ENCODE results near the gene RSPH9. TPM values are rescaled to one million over a fixed set of nuclear protein-coding genes. Genes with fewer than 3 reads are reported as not detected.
"Not testable (repeated sequence)": the region's sequence is repeated elsewhere in the genome, so short reads cannot be mapped to it uniquely, and the experiment has no call there.

The RSPH9 gene
- total RNA-seq, 1 donor from 2014 or later: 0.30 TPM

GRCh38 chr6:43687079-43687436 lies 42.2 kb downstream of the RSPH9 start:
- DNase-seq: no peak

- peak; percentile 64 for DNase-seq
These were observed 42.9 kb downstream of the RSPH9 start, which contains the start of gene MRPS18A for GRCh38 chr6:43687437-43688347. TSS of gene MRPS18A (minus strand) at chr6:43687791. CDS start at chr6:43687779, 12 bp downstream.

GRCh38 chr6:43689421-43689820 lies 44.6 kb downstream of the RSPH9 start:
- no peak for DNase-seq

- peak; percentile 58 for DNase-seq
These were observed 50.6 kb downstream of the RSPH9 start for GRCh38 chr6:43695215-43695966.

GRCh38 chr6:43695967-43696291 lies 51.1 kb downstream of the RSPH9 start:
- no peak for DNase-seq

- DNase-seq: no peak
These were observed 52.6 kb downstream of the RSPH9 start for GRCh38 chr6:43697421-43697820.

GRCh38 chr6:43698584-43699349 lies 53.9 kb downstream of the RSPH9 start:
- DNase-seq: peak; percentile 59

- DNase-seq: no peak
These were observed 54.8 kb downstream of the RSPH9 start for GRCh38 chr6:43699564-43700186.

GRCh38 chr6:43700939-43701560 lies 56.2 kb downstream of the RSPH9 start:
- not testable (repeated sequence) for DNase-seq

GRCh38 chr6:43702171-43702533 lies 57.3 kb downstream of the RSPH9 start:
- no peak for DNase-seq

- DNase-seq: peak; percentile 96
These were observed 58.0 kb downstream of the RSPH9 start for GRCh38 chr6:43702534-43703440.

GRCh38 chr6:43703512-43704429 lies 58.9 kb downstream of the RSPH9 start:
- peak; percentile 25 for DNase-seq

GRCh38 chr6:43705996-43706395 lies 61.2 kb downstream of the RSPH9 start:
- peak; percentile 56 for DNase-seq

- DNase-seq: no peak
These were observed 62.0 kb downstream of the RSPH9 start for GRCh38 chr6:43706788-43707187.

- DNase-seq: no peak
These were observed 62.4 kb downstream of the RSPH9 start for GRCh38 chr6:43707269-43707668.

GRCh38 chr6:43707767-43708166 lies 62.9 kb downstream of the RSPH9 start:
- DNase-seq: no peak

- no peak for DNase-seq
These were observed 64.2 kb downstream of the RSPH9 start for GRCh38 chr6:43708860-43709653.

- DNase-seq: no peak
These were observed 64.9 kb downstream of the RSPH9 start for GRCh38 chr6:43709654-43710303.
